Left lobe of liver (tissue), 2 donors: Measurements from ENCODE around the gene ATP1B1. TPM values are rescaled to one million over a fixed set of nuclear protein-coding genes. Genes with fewer than 3 reads are reported as not detected.

Source experiments
- ATAC-seq: fragments of 200-7000 bp; cut with Tn5 transposase; one replicate; pipeline ENCODE4 v1.9.1; 2020; ENCODE audit warnings: mild to moderate bottlenecking, moderate library complexity
- DNase-seq: peaks from one replicate; pipeline ENCODE4 v3.0.0-alpha.2; 2020; ENCODE audit warnings: low spot score
- total RNA-seq: library from RNA; stranded (reverse); gene quantifications from one replicate; pipeline ENCODE4 v1.2.1, GENCODE V29; 2021
- donor health status: DM: no; HTN: no; CAD: no; lungs with moderate emphysema.
- donor health status: DM: no; HTN: yes; CAD: no.

Gene ATP1B1
- total RNA-seq, 1 donor from 2014 or later, result 70.3 TPM

- DNase-seq (no peak), ATAC-seq (no peak)
Observed at GRCh38 chr1:169180174-169180573, 73.7 kb downstream of the ATP1B1 start.
